Measurements from ENCODE around the gene OR2K2. TPM values are rescaled to one million over a fixed set of nuclear protein-coding genes. Genes with fewer than 3 reads are reported as not detected.
"Not testable (repeated sequence)": the region's sequence is repeated elsewhere in the genome, so short reads cannot be mapped to it uniquely, and the experiment has no call there.

OR2K2 gene
- total RNA-seq, 1 experiment from 2014 or later, result not detected

DNA sequence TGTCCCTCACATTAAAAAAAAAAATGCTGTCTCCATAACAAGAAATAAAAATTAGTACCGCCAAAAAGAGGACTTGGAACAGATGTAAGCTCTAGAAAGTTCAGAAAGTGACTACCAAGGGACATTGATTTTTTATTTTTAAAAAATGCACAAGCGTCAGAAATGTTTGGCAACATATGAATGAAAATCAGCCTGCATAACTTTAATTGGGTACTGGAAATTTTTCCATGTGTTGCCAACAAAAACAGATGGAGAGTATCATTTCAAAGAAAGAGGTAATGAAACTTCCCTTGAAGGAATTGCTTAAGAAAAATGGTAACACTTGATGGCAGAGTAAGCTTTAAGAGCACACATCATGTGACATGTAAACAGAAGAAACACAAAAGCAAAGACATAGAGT is 47.2 kb downstream of the OR2K2 start:
- DNase-seq, result no peak
- ChIA-PET POLR2A (no interaction called here), CTCF (no interaction called here)
- H3K27ac Mint-ChIP-seq (ENCODE audit: unreplicated experiment), result no peak overlapping the region
- intact Hi-C loops (cut with micrococcal nuclease; ENCODE audit: unreplicated experiment), result no loop called here
- Histone ChIP-seq H3K27me3 (replicated peaks; ENCODE audit: control insufficient read depth, insufficient read depth, low read length) (no peaks in the 10 kb centered on the region), H3K4me1 (no peaks in the 10 kb centered on the region), H3K36me3 (ENCODE audit: control insufficient read depth, insufficient read depth, low read length) (no peaks in the 10 kb centered on the region), H3K9me3 (no peaks in the 10 kb centered on the region), H3K4me3 (ENCODE audit: low read depth, low read length) (no peak overlapping the region)
- TF ChIP-seq, protein P1, sequence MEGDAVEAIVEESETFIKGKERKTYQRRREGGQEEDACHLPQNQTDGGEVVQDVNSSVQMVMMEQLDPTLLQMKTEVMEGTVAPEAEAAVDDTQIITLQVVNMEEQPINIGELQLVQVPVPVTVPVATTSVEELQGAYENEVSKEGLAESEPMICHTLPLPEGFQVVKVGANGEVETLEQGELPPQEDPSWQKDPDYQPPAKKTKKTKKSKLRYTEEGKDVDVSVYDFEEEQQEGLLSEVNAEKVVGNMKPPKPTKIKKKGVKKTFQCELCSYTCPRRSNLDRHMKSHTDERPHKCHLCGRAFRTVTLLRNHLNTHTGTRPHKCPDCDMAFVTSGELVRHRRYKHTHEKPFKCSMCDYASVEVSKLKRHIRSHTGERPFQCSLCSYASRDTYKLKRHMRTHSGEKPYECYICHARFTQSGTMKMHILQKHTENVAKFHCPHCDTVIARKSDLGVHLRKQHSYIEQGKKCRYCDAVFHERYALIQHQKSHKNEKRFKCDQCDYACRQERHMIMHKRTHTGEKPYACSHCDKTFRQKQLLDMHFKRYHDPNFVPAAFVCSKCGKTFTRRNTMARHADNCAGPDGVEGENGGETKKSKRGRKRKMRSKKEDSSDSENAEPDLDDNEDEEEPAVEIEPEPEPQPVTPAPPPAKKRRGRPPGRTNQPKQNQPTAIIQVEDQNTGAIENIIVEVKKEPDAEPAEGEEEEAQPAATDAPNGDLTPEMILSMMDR (IDR thresholded peaks at IDR 0.05; ENCODE audit: insufficient read depth in 1 of 2, low read depth in 1 of 2, low read length in 1 of 2, severe bottlenecking in 1 of 2, unreplicated experiment in 1 of 2), result no peak
- H3K4me3 Mint-ChIP-seq (ENCODE audit: unreplicated experiment), result no peak overlapping the region
- no peaks in the 10 kb centered on the region for H3K9me3 Mint-ChIP-seq (ENCODE audit: unreplicated experiment)
- BruUV-seq (replicated peaks), result no TSS peak
- peaks cover 6% of the 10 kb centered on the region for H3K4me1 Mint-ChIP-seq (ENCODE audit: low read depth, unreplicated experiment)
- no peaks in the 10 kb centered on the region for H3K27me3 Mint-ChIP-seq (ENCODE audit: insufficient read depth, unreplicated experiment)
- H3K36me3 Mint-ChIP-seq (ENCODE audit: insufficient read depth, unreplicated experiment), result no peaks in the 10 kb centered on the region

- H3K9me3 ChIP-seq; H3K4me3 Mint-ChIP-seq (ENCODE audit: unreplicated experiment); H3K4me3 ChIP-seq (ENCODE audit: low read depth, low read length); H3K36me3 ChIP-seq (ENCODE audit: control insufficient read depth, insufficient read depth, low read length); H3K27me3 Mint-ChIP-seq (ENCODE audit: insufficient read depth, unreplicated experiment); H3K4me1 ChIP-seq; intact Hi-C loops (cut with micrococcal nuclease; ENCODE audit: unreplicated experiment); H3K4me1 Mint-ChIP-seq (ENCODE audit: low read depth, unreplicated experiment); CTCF ChIA-PET; POLR2A ChIA-PET; DNase-seq; H3K27ac Mint-ChIP-seq (ENCODE audit: unreplicated experiment); H3K9me3 Mint-ChIP-seq (ENCODE audit: unreplicated experiment); BruUV-seq (replicated peaks); H3K27me3 ChIP-seq (replicated peaks; ENCODE audit: control insufficient read depth, insufficient read depth, low read length); H3K36me3 Mint-ChIP-seq (ENCODE audit: insufficient read depth, unreplicated experiment): not testable (repeated sequence)
Measured at GRCh38 chr9:111280795-111281194, 49.2 kb downstream of the OR2K2 start.

Other genes with a start within 250 kb of the OR2K2 start
- gene ECPAS, start 154.2 kb upstream of the OR2K2 start, total RNA-seq (2022), result 66.8 and 77.0 TPM in 2 replicates
- not detected in 2 replicates for gene ZNF483, start 195.0 kb upstream of the OR2K2 start, total RNA-seq (2022)